Osteoblast (primary cell): ENCODE data around the gene FAM186B. TPM values are rescaled to one million over a fixed set of nuclear protein-coding genes. Genes with fewer than 3 reads are reported as not detected.
"Not testable (repeated sequence)": the region's sequence is repeated elsewhere in the genome, so short reads cannot be mapped to it uniquely, and the experiment has no call there.

ENCODE experiments used
- DNase-seq: peaks from one replicate; pipeline ENCODE4 v3.0.0; 2011; ENCODE audit warnings: low spot score, mixed read lengths; ENCODE audit not compliant: insufficient read length; ENCODE audit errors: missing footprints
- H2AFZ ChIP-seq: 2 replicates; pipeline ENCODE4 v1.6.0; 2011; ENCODE audit warnings: mild to moderate bottlenecking, low read length
- H3K27ac ChIP-seq: 2 replicates; pipeline ENCODE4 v1.5.1; 2011; ENCODE audit warnings: mild to moderate bottlenecking, low read depth, low read length, moderate library complexity
- H3K27me3 ChIP-seq: 2 replicates; pipeline ENCODE4 v1.6.0; 2012; ENCODE audit warnings: mild to moderate bottlenecking, control low read depth, inconsistent platforms, low read length, moderate library complexity; ENCODE audit not compliant: insufficient read depth
- H3K36me3 ChIP-seq: 2 replicates; pipeline ENCODE4 v1.5.1; 2011; ENCODE audit warnings: mild to moderate bottlenecking, low read length, control low read depth, moderate library complexity; ENCODE audit not compliant: insufficient read depth
- H3K4me1 ChIP-seq: 2 replicates; pipeline ENCODE4 v1.5.1; 2011; ENCODE audit warnings: mild to moderate bottlenecking, low read length, control low read depth, moderate library complexity; ENCODE audit not compliant: insufficient read depth
- H3K4me2 ChIP-seq: 2 replicates; pipeline ENCODE4 v1.6.0; 2011; ENCODE audit warnings: mild to moderate bottlenecking, low read length; ENCODE audit not compliant: insufficient read depth
- H3K4me3 ChIP-seq: fragments of 200-600 bp; sonication (generic); 3 replicates; pipeline ENCODE4 v1.5.1; 2012; ENCODE audit warnings: mild to moderate bottlenecking, low read length, inconsistent platforms; ENCODE audit not compliant: insufficient read depth
- H3K79me2 ChIP-seq: 2 replicates; pipeline ENCODE4 v1.6.0; 2012; ENCODE audit warnings: mild to moderate bottlenecking, low read length, control low read depth, inconsistent platforms; ENCODE audit not compliant: insufficient read depth
- H3K9me3 ChIP-seq: 2 replicates; pipeline ENCODE4 v1.5.1; 2011; ENCODE audit warnings: low read depth, low read length, control low read depth
- H4K20me1 ChIP-seq: 2 replicates; pipeline ENCODE4 v1.6.0; 2012; ENCODE audit warnings: mild to moderate bottlenecking, low read length, control low read depth; ENCODE audit not compliant: insufficient read depth
- CTCF ChIP-seq: IDR thresholded peaks from 2 replicates; pipeline ENCODE4 v1.5.1; 2011; ENCODE audit warnings: mild to moderate bottlenecking, low read depth, low read length, moderate library complexity; ENCODE audit errors: extremely low read depth
- total RNA-seq: library from RNA; depleted of rRNA; stranded (reverse); fragments of >200 nt; gene quantifications from 2 replicates; pipeline ENCODE4 v1.2.3, GENCODE V29; 2012

Gene FAM186B
- total RNA-seq: 0.59 and 0.72 TPM in 2 replicates

- H3K27me3 ChIP-seq, H2AFZ ChIP-seq, H3K79me2 ChIP-seq, H3K27ac ChIP-seq, H3K4me1 ChIP-seq, H3K36me3 ChIP-seq, H3K4me2 ChIP-seq, H4K20me1 ChIP-seq, H3K9me3 ChIP-seq, DNase-seq, H3K4me3 ChIP-seq: not testable (repeated sequence)
Measured at GRCh38 chr12:49605539-49605938, at the start of gene FAM186B. Gene FAM186B, minus strand, starts transcription at chr12:49605639. Its CDS starts 162 bp downstream, at chr12:49605477.

GRCh38 chr12:49654715-49655114, 49.3 kb upstream of the FAM186B start:
- Histone ChIP-seq H3K4me3 (no peak overlapping the region), H3K4me1 (no peaks in the 10 kb centered on the region), H3K27ac (no peak overlapping the region), H4K20me1 (no peaks in the 10 kb centered on the region), H3K27me3 (no peaks in the 10 kb centered on the region), H3K36me3 (peaks cover 59% of the 10 kb centered on the region), H3K9me3 (no peaks in the 10 kb centered on the region), H3K4me2 (no peak overlapping the region), H2AFZ (no peak overlapping the region), H3K79me2 (no peaks in the 10 kb centered on the region)
- no peak for DNase-seq
- no peak for TF ChIP-seq CTCF

GRCh38 chr12:49652921-49653520, 47.6 kb upstream of the FAM186B start:
- Histone ChIP-seq H3K27me3 (no peaks in the 10 kb centered on the region), H3K79me2 (no peaks in the 10 kb centered on the region), H4K20me1 (no peaks in the 10 kb centered on the region), H3K4me1 (no peaks in the 10 kb centered on the region), H3K36me3 (peaks cover 61% of the 10 kb centered on the region), H2AFZ (no peak overlapping the region), H3K4me3 (no peak overlapping the region), H3K4me2 (no peak overlapping the region), H3K9me3 (no peaks in the 10 kb centered on the region), H3K27ac (no peak overlapping the region)
- no peak for TF ChIP-seq CTCF
- DNase-seq: no peak

GRCh38 chr12:49651855-49652254, 46.4 kb upstream of the FAM186B start:
- no peak overlapping the region for H3K4me3 ChIP-seq
- no peaks in the 10 kb centered on the region for H3K27me3 ChIP-seq
- no peaks in the 10 kb centered on the region for H3K9me3 ChIP-seq
- H3K36me3 ChIP-seq: peaks cover 60% of the 10 kb centered on the region
- H3K4me2 ChIP-seq: no peak overlapping the region
- DNase-seq: peak; percentile 58
- no peaks in the 10 kb centered on the region for H4K20me1 ChIP-seq
- H2AFZ ChIP-seq: no peak overlapping the region
- H3K4me1 ChIP-seq: no peaks in the 10 kb centered on the region
- H3K27ac ChIP-seq: no peak overlapping the region
- TF ChIP-seq CTCF: no peak
- no peaks in the 10 kb centered on the region for H3K79me2 ChIP-seq
